ENCODE results near the gene HPGDS.
A peak's percentile ranks its signal among the peaks of the same experiment; 100 is the strongest.
"Not testable (repeated sequence)": the region's sequence is repeated elsewhere in the genome, so short reads cannot be mapped to it uniquely, and the experiment has no call there.

HPGDS gene

GRCh38 chr4:94354474-94354896 lies 11.8 kb upstream of the HPGDS start:
- DNase-seq: no peak

GRCh38 chr4:94352996-94353395 lies 10.4 kb upstream of the HPGDS start:
- no peak for DNase-seq

- DNase-seq: no peak
These were observed 9.5 kb upstream of the HPGDS start for GRCh38 chr4:94352163-94352562.

DNA sequence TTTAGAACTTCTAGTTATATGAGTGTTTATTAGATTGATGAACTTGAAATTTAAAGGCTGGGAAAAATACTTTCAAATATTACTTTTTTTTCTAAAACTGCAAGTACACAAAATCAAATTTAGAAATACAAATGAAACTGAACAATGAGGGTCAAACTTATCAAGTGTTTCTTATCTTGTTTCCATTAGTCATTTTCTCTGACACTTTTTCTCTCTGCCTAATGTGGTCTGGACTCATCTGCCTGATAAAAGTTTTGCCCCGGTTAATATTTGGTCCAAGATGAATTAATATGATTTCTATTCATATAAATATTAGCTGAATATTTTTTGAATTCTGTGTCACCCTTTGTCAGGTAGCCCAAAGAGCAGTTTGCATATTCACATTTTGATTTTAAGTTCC lies 8.7 kb upstream of the HPGDS start:
- no peak for DNase-seq

- DNase-seq: no peak
These were observed 7.5 kb upstream of the HPGDS start for GRCh38 chr4:94350095-94350494.

DNA sequence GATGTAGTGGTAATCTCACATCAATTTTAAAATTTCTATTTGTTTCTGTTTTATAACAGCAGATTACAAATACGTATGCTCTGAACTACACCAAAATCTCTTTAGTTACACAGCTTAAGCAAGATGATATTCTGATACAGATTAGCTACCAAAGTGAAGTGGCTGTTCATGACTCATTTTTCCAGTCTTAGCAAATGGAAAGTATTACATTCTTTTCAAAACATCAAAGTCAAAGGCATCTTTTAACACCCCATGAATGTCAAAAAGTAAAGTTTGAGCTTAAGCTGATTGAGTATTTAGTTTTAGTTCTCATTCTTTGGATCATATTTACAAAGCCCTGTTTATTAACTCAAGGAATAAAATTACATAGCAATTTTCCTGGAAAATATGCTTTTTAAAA lies 6.6 kb upstream of the HPGDS start:
- DNase-seq: peak; percentile 71

GRCh38 chr4:94348666-94349065 lies 6.0 kb upstream of the HPGDS start:
- DNase-seq: peak; percentile 50

DNA sequence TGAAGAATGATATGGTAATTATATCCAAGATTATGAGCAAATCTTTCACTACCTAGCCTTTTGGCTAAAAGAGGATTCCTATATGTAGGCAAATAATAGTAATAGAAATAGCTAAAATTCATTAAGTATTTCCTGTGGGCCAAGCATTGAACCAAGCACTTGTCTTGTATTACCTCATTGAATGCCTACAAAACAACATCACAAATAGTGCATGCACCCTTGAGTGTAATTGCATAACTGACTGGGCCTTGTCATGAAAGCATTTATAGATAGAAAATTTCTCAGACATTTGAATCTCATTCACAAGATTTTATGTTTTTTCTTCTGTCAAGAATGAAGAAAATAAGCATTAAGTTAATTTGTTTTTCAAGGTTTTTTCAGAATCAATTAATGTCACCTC lies 3.9 kb upstream of the HPGDS start:
- no peak for DNase-seq

DNA sequence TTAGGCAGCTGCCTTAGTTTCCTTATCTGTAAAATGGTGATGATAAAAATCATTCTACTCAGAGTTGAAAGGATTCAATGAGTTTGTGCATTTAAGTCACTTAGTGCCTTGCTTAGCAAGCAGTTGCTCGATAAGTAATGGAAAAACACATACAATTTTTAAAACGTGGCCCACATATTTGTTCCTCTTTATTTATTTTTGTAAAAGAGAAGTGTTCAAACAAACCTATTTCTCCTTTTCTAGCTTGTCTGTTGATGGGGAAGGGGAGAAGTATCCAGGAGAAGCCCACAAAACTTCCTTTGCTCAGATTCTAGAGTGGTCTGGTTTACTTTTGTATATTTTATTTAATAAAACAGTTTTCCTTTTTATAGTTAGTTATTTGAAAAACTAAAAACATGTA lies 3.3 kb upstream of the HPGDS start:
- DNase-seq: no peak

- no peak for DNase-seq
These were observed 2.6 kb upstream of the HPGDS start for GRCh38 chr4:94345266-94345665.

DNA sequence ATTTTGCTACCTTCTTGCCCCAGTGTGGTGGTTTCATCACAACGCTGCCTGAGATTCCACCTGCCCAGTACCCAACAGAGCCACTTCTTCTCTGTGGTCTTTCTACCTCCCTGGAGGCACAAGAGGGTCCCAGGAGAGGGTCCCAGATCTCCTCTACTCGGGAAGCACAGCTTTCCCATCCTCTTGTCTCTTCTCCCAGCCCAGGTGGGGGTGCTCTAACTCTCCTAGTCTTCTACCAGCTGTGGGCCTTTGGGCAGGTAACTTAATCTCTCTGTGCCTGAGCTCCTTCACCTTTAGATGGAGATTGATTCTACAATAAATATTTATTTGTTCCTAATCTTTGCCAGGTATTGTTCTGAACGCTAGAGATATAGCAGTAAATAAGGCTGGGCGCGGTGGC lies 1.8 kb upstream of the HPGDS start:
- no peak for DNase-seq

- no peak for DNase-seq
These were observed 910 bp downstream of the HPGDS start for GRCh38 chr4:94341481-94342370.

GRCh38 chr4:94339779-94340178 lies 2.9 kb downstream of the HPGDS start:
- peak; percentile 69 for DNase-seq

DNA sequence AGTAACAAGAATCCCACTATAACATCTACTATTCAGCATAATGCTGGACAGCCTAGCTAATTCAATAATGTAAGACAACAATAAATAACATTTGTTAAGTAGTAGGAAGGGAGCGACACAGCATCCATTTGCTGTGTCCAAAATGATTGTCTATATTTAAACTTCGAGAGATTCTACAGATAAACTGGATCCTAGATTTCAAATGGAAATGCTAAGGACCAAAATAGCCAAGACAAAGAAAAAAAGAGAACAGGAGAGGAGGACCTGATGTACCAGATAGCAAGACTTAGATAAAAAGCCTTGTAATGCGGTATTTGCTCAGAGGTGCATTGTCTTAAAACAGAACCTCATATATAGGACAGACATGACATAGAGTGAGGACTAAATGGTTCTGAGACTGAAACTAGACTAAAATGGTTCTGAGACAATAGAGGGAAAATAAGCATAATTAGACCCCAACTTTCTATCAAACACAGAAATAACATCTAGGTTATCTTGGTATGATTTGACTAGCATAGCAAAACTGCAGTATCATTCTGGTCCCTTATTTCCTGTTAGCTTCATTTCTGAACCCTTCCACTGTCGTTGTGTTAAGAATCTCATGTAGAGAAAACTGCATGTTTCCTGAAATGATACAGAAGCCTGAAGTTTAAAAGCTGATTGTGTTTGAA lies 3.8 kb downstream of the HPGDS start:
- DNase-seq: peak; percentile 87

GRCh38 chr4:94336791-94337190 lies 5.8 kb downstream of the HPGDS start:
- not testable (repeated sequence) for DNase-seq

DNA sequence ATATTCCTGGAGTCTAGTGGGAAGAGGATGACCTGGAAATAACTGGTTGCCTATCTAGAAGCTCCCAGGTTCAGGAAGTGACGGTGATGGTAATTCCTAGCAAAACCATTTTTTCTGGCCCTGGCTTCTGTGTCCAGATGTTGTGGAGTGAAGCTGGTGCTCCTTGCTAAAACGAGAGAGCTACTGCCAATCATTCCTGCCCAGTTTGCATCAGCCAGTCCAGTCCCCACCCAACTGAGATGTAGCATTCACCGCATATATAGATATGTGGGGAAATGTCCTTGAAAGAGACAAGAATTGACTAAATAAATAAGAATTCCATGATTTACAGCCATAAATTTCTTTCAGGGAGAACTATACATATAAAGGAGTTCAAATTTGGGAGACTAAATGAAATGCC lies 6.3 kb downstream of the HPGDS start:
- no peak for DNase-seq

- DNase-seq: no peak
These were observed 7.7 kb downstream of the HPGDS start for GRCh38 chr4:94334962-94335361.

GRCh38 chr4:94334476-94334875 lies 8.2 kb downstream of the HPGDS start:
- no peak for DNase-seq

DNA sequence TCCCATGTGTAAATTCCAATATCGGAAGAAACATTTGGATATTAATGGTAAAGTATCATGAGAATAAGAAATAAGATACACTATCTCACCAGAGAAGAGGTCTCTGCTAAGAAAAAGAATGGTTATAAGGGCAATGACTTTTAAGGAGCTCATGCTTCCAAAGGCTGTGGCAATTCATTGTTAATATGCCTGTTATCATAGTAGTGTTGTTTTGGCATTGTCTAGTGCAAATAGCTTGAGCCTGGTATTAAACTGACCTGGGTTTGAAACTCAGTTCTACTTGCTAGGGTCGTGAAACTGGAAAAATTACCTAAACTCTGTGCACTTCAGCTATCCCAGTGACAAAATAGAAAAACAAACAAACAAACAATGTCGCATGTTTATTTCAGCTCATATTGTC lies 8.8 kb downstream of the HPGDS start:
- no peak for DNase-seq

DNA sequence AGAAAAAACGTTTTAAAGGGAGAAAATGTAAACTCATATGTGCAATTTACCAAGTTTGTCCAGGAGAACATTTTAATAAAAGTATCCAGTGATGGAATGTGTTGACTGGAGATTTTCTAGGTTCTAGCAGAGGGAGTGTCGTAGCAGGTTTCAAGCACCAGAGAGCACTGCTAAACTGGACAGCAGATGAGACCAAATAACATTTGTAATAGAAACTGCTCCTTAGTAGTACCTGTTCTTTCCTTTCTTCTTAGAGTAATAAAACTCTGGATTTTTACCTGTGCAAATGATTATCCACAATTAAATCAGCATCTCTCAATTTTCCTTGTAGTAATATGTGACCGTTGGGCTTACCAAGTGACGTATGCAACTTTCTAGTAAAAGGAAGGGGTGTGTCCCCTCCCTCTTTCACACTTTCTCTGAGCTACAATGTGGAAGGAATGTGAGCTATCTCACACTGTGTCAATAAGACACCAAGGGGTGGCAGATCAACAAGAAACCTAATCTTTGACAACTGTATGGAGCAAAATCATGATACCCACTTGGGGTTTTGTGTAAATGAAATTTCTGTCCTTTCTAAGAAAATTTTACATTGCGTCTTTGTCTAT lies 9.5 kb downstream of the HPGDS start:
- DNase-seq: no peak

DNA sequence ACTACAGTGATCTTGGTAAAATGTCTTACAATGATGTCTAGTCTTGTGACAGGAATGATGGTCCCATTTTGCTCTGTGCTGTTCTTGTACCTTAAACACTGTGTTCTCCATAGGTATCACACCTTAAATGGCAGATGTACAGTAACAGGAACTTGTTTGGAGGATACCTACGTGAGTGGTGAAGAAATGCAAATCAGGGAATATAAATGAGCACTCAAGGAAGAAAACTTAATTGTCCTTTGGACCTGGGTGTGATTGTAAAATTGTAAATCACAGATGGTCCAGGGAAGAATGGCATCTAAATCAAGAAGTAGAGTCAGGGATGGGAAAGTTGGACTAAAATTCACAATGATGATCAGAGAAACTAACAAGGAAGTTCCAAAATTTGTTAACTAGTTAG lies 12.7 kb downstream of the HPGDS start:
- no peak for DNase-seq

GRCh38 chr4:94325835-94326234 lies 16.8 kb downstream of the HPGDS start:
- DNase-seq: no peak

DNA sequence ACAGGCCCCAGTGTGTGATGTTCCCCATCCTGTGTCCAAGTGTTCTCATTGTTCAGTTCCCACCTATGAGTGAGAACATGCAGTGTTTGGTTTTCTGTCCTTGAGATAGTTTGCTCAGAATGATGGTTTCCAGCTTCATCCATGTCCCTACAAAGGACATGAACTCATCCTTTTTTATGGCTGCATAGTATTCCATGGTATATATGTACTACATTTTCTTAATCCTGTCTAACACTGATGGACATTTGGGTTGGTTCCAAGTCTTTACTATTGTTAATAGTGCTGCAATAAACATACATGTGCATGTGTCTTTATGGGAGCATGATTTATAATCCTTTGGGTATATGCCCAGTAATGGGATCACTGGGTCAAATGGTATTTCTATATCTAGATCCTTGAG lies 22.7 kb downstream of the HPGDS start:
- DNase-seq: not testable (repeated sequence)

All from activated CD4-positive, alpha-beta T cell treated with anti-CD3 and anti-CD28 coated beads, Interleukin-10, Interleukin-2, amounts not matched to agents 100 ng/mL and 50 ng/mL, durations not matched to agents 16 hours and 8 hours (primary cell).